PFSK-1 (cell line): ENCODE measurements around the gene GNAI1.

Experiments used
- FOXP2 ChIP-seq: optimal IDR thresholded peaks from 2 replicates; pipeline ENCODE3; 2011; ENCODE audit warnings: borderline replicate concordance, control low read depth, inconsistent platforms; ENCODE audit not compliant: insufficient read depth; ENCODE audit errors: extremely low read length, extremely low read depth
- POLR2AphosphoS5 ChIP-seq: IDR thresholded peaks from 2 replicates; pipeline ENCODE4 v1.6.1; 2012; ENCODE audit warnings: low read depth, mild to moderate bottlenecking, control low read depth, low read length, moderate library complexity
- REST ChIP-seq, 2 experiments: IDR thresholded peaks; 2 replicates each; pipeline versions ENCODE4 v1.6.1 to v1.8.0; 2011 to 2012; ENCODE audit warnings: low read depth in 2 of 2, low read length in 2 of 2, control low read depth in 1 of 2, inconsistent platforms in 1 of 2, mild to moderate bottlenecking in 1 of 2, moderate library complexity in 1 of 2; ENCODE audit not compliant: insufficient read depth in 1 of 2
- SIN3A ChIP-seq: IDR thresholded peaks from 2 replicates; pipeline ENCODE4 v1.6.1; 2012; ENCODE audit warnings: mild to moderate bottlenecking, low read length, moderate library complexity, borderline replicate concordance; ENCODE audit not compliant: insufficient read depth
- TAF1 ChIP-seq: IDR thresholded peaks from 2 replicates; pipeline ENCODE4 v1.6.1; 2012; ENCODE audit warnings: low read length, control low read depth, borderline replicate concordance; ENCODE audit not compliant: insufficient read depth

GRCh38 chr7:80134536-80135308, at the start of gene GNAI1:
- peak; percentile 59 for TF ChIP-seq FOXP2
- TF ChIP-seq POLR2AphosphoS5 = no peak
- no peak for TF ChIP-seq SIN3A
- no peak for TF ChIP-seq TAF1
- TF ChIP-seq REST (IDR thresholded peaks at IDR 0.05; ENCODE audit: insufficient read depth in 1 of 2, low read depth in 2 of 2, low read length in 2 of 2) = no peak
